ENCODE data around the gene ZNF14. TPM values are rescaled to one million over a fixed set of nuclear protein-coding genes. Genes with fewer than 3 reads are reported as not detected.
"Not testable (repeated sequence)": the region's sequence is repeated elsewhere in the genome, so short reads cannot be mapped to it uniquely, and the experiment has no call there.

Gene ZNF14
- total RNA-seq, 2 donors from 2014 or later = 5.4 to 6.7 TPM

GRCh38 chr19:19750842-19751790 is 18.2 kb upstream of the ZNF14 start:
- Mint-ChIP-seq H3K4me3 (no peak overlapping the region), H3K27me3 (no peaks in the 10 kb centered on the region), H3K27ac (no peak overlapping the region), H3K9me3 (no peaks in the 10 kb centered on the region), H3K4me1 (ENCODE audit: low read depth in 2 of 2) (no peaks in the 10 kb centered on the region), H3K36me3 (no peaks in the 10 kb centered on the region)
- no peak for DNase-seq (ENCODE audit: low spot score)
- no peak for ATAC-seq

DNA sequence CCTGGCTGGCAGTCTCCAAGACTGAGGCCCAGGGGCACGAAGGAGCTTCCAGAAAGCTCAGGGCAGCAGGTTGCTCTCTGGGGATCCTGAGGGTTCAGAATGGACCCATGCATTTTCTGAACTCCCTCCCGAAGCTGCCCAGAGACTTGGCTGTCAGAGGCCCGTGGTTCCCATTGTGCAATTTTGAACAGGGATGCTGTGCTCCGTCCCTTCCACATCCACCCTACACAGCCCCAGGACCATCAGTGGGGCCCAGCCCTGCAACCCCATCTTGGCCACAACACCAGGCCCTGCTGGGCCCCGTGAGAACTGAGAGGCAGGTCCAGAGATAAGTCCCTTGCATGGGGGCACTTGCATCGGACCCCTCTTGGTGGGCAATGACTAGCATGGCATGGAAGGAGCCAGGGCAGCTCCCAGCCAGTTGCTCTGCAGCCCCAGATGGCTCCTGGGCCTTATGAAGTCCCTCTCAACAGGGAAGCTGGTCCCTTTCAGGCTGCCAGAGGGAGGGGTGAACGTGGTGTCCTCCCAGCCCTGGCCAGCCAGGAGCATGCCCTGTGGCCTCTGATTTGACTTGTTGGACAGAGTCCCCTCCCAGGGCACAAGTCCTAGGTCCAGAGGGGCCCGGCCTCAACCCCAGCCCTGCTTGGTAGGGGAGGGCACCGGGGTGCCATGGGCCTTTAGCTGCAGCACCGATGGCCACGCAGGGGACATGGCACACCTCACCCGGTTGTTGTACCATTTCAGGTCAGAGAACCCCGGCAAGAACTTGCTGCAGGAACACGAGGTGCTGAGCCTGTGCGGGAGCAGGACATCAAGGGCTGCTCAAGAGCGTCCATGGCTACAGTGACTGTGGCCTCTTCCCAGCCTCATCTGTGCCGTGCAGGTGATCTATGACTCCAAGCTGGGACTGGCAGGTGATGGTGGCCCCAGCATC is 17.3 kb upstream of the ZNF14 start:
- Mint-ChIP-seq H3K9me3 (no peaks in the 10 kb centered on the region), H3K4me3 (no peak overlapping the region), H3K4me1 (ENCODE audit: low read depth in 2 of 2) (no peaks in the 10 kb centered on the region), H3K36me3 (no peaks in the 10 kb centered on the region), H3K27me3 (no peaks in the 10 kb centered on the region), H3K27ac (no peak overlapping the region)
- no peak for DNase-seq (ENCODE audit: low spot score)
- no peak for ATAC-seq

DNA sequence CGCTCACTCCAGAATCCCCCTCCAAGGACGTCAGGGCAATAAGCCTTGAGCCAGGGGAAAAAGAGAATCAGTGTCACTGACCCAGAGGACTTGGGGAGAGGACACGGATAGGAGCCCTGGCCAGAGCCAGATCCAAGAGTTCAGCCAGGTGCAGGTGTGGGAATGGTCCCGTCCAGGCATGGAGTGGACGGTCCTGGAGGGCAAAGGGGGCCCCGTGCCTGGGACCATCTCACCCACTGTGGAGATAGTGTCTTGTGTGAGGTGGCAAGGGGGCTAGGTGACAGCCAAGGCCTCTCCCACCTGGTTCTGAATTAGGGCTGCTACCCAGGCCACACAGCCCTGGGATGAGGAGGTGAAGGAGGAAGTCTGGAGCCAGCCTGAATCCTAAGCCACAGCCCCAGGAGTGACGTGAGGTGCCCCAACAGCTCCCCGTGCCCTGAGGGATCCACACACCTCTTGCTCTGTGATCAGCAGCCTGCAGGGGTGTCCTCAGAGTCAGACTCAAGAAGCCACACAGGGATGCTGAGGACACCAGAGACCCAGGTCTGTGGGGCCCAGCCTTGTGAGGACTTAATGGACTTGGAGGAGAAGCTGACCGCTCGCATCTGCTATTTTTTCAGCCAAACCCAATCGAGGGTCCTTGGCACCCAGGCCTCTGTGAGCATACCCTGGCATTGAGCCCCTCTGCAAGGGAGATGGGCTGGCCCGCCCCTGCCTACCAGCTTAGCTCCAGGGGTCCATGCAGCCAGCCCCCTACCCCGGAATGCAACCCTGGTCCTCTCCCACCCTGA is 16.4 kb upstream of the ZNF14 start:
- H3K36me3 Mint-ChIP-seq = no peaks in the 10 kb centered on the region
- no peak overlapping the region for H3K4me3 Mint-ChIP-seq
- ATAC-seq (no peak), DNase-seq (ENCODE audit: low spot score) (no peak)
- no peaks in the 10 kb centered on the region for H3K4me1 Mint-ChIP-seq (ENCODE audit: low read depth in 2 of 2)
- H3K9me3 Mint-ChIP-seq = no peaks in the 10 kb centered on the region
- no peaks in the 10 kb centered on the region for H3K27me3 Mint-ChIP-seq
- no peak overlapping the region for H3K27ac Mint-ChIP-seq

- no peak for DNase-seq (ENCODE audit: low spot score)
- Mint-ChIP-seq H3K4me3 (no peak overlapping the region), H3K27me3 (no peaks in the 10 kb centered on the region), H3K36me3 (no peaks in the 10 kb centered on the region), H3K4me1 (ENCODE audit: low read depth in 2 of 2) (no peaks in the 10 kb centered on the region), H3K9me3 (no peaks in the 10 kb centered on the region), H3K27ac (no peak overlapping the region)
- no peak for ATAC-seq
These were observed 15.5 kb upstream of the ZNF14 start for GRCh38 chr19:19748249-19748938.

DNA sequence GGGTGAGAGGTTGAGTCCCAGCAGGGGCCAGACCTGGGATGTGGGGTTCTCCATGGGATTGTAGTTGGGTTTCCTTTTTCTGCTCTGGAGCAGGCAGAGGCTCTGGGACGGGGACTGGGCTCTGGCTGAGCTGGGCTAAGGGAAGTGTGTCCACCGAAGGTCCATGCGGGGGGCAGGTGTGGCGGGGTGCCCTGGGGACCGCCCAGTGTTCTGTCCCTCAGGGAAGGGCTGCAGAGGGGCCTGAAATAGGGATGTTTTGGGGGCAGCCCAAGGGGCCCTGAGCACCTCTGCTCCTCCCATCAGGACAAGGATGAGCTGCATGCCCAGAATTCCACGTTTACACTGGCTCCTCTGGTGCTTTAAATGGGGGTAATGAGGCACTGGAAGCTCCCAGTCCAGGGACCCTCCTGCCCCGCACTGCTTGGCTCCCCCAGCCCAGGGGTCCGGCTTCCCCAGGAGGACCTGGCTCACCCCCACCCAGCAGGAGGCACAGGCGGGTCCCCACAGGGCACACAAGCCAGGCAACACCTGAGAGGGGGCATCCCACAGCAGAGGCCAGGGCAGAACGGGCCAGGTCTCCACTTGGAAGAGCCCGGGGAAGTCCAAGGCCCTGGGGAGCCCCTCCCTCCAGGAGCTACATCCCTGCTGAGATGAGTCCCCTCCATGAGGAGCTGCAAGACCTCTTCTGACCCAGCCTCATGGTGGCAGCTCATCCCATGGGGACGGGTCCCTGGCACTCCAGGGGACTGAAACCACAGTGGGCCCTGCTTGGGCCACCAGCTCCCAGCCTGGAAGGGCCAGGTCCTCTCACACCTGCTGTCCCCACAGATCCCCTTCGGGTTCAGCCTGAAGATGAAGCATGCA is 14.7 kb upstream of the ZNF14 start:
- no peaks in the 10 kb centered on the region for H3K27me3 Mint-ChIP-seq
- H3K27ac Mint-ChIP-seq = no peak overlapping the region
- DNase-seq (ENCODE audit: low spot score) (no peak), ATAC-seq (no peak)
- no peaks in the 10 kb centered on the region for H3K9me3 Mint-ChIP-seq
- no peaks in the 10 kb centered on the region for H3K4me1 Mint-ChIP-seq (ENCODE audit: low read depth in 2 of 2)
- H3K4me3 Mint-ChIP-seq = no peak overlapping the region
- no peaks in the 10 kb centered on the region for H3K36me3 Mint-ChIP-seq

- no peaks in the 10 kb centered on the region for H3K4me1 Mint-ChIP-seq (ENCODE audit: low read depth in 2 of 2)
- no peak overlapping the region for H3K27ac Mint-ChIP-seq
- DNase-seq (ENCODE audit: low spot score) = no peak
- no peaks in the 10 kb centered on the region for H3K36me3 Mint-ChIP-seq
- H3K4me3 Mint-ChIP-seq = no peak overlapping the region
- ATAC-seq = no peak
- H3K9me3 Mint-ChIP-seq = no peaks in the 10 kb centered on the region
- H3K27me3 Mint-ChIP-seq = no peaks in the 10 kb centered on the region
These were observed 13.6 kb upstream of the ZNF14 start for GRCh38 chr19:19746286-19747213.

- H3K27ac Mint-ChIP-seq = no peak overlapping the region
- H3K4me3 Mint-ChIP-seq = no peak overlapping the region
- H3K27me3 Mint-ChIP-seq = no peaks in the 10 kb centered on the region
- no peaks in the 10 kb centered on the region for H3K9me3 Mint-ChIP-seq
- H3K4me1 Mint-ChIP-seq (ENCODE audit: low read depth in 2 of 2) = no peaks in the 10 kb centered on the region
- no peaks in the 10 kb centered on the region for H3K36me3 Mint-ChIP-seq
- DNase-seq (ENCODE audit: low spot score) (no peak), ATAC-seq (peak in 1 of 2 donors; percentile 13)
These were observed 12.8 kb upstream of the ZNF14 start for GRCh38 chr19:19745496-19746285.

DNA sequence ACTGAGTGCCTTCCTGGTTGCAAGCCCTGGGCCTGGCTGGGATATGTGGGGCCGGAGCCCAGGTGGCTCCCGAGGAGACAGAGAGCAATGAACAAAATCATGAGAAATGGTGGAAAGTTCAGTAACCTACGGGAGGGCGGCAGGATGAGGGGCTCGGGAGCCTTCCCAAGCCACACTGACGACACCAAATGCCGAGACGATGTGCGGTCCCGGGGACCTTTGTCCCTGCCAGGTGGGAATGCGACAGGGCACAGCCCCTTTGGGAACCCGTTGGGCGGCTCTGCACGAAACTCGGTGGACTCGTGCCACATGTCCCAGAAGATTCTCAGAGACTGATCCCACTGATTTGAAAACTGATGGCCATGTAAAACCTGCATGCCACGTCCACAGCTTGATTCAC is 11.7 kb upstream of the ZNF14 start:
- no peak for ATAC-seq
- Mint-ChIP-seq H3K4me1 (ENCODE audit: low read depth in 2 of 2) (no peaks in the 10 kb centered on the region), H3K9me3 (no peaks in the 10 kb centered on the region), H3K27ac (no peak overlapping the region), H3K4me3 (no peak overlapping the region), H3K36me3 (no peaks in the 10 kb centered on the region), H3K27me3 (no peaks in the 10 kb centered on the region)
- no peak for DNase-seq (ENCODE audit: low spot score)

- not testable (repeated sequence) for H3K4me1 Mint-ChIP-seq (ENCODE audit: low read depth in 2 of 2); H3K27me3 Mint-ChIP-seq
These were observed 11.0 kb upstream of the ZNF14 start for GRCh38 chr19:19743921-19744320.

DNA sequence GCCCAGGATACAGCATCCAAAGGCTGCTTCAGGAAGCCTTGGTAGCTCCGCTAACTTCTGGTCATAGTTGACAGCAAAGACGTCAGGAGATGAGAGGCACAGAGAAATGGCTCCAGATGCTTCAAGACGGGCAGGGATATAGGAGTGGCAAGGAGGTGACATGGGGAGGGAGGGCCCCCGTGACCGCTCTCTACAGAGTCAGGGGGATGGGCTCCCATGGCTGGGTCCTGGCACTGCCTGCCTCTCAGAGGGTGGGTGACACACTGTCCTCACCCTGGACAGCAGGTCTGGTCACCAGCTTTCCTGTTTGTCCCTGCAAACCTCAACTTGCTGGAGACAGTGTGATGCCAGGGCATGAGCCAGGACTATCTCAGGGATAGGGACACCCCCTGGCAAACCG is 10.3 kb upstream of the ZNF14 start:
- H3K4me3 Mint-ChIP-seq = no peak overlapping the region

More at GRCh38 chr19:19743921-19744320, 11.0 kb upstream of the ZNF14 start:
- H3K9me3 Mint-ChIP-seq; H3K27ac Mint-ChIP-seq; ATAC-seq; H3K36me3 Mint-ChIP-seq; DNase-seq (ENCODE audit: low spot score); H3K4me3 Mint-ChIP-seq: not testable (repeated sequence)

DNA sequence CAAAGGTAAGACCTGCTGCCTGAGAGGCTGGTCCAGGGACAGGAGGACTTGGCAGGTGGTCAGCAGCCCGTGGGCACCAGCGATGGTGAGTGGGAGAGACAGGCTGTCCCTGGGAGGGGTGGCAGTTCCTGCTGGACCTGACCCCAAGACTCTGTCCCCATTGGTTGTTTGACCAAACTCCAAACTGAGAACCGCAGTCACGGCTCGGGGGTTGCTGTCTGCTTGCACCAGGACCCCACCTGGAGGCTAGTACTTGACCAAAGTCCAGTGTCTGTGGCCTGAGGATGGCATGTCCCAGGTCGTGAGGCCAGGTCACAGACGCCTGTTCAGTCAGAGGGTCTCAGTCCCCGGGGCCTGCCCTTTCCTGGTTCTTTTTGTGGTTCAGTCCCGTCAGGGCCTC is 9.9 kb upstream of the ZNF14 start:
- H3K27me3 Mint-ChIP-seq = no peaks in the 10 kb centered on the region
- no peak for ATAC-seq
- no peak for DNase-seq (ENCODE audit: low spot score)
- H3K27ac Mint-ChIP-seq = no peak overlapping the region
- no peaks in the 10 kb centered on the region for H3K9me3 Mint-ChIP-seq
- H3K4me1 Mint-ChIP-seq (ENCODE audit: low read depth in 2 of 2) = no peaks in the 10 kb centered on the region
- H3K36me3 Mint-ChIP-seq = no peaks in the 10 kb centered on the region
- no peak overlapping the region for H3K4me3 Mint-ChIP-seq

More for the DNA sequence above, 10.3 kb upstream of the ZNF14 start:
- H3K9me3 Mint-ChIP-seq = no peaks in the 10 kb centered on the region
- no peaks in the 10 kb centered on the region for H3K27me3 Mint-ChIP-seq
- H3K36me3 Mint-ChIP-seq = no peaks in the 10 kb centered on the region
- DNase-seq (ENCODE audit: low spot score) (no peak), ATAC-seq (no peak)
- H3K27ac Mint-ChIP-seq = no peak overlapping the region
- no peaks in the 10 kb centered on the region for H3K4me1 Mint-ChIP-seq (ENCODE audit: low read depth in 2 of 2)
